Ovary (tissue), 3 donors: ENCODE data around the gene RPS17.
"Not testable (repeated sequence)": the region's sequence is repeated elsewhere in the genome, so short reads cannot be mapped to it uniquely, and the experiment has no call there.

Experiments
- EP300 ChIP-seq: sonication (generic); formaldehyde crosslinking; IDR thresholded peaks from one replicate; pipeline ENCODE4 v1.6.1; 2017; ENCODE audit warnings: antibody characterized with exemption
- POLR2A ChIP-seq: fragments of 450-650 bp; IDR thresholded peaks from one replicate; pipeline ENCODE4 v1.6.1; 2017; ENCODE audit warnings: antibody characterized with exemption, mild to moderate bottlenecking, moderate library complexity
- TF ChIP-seq, protein P1 (sequence below), 3 donors: fragments of 450-650 bp in 2 of 3; fragments of 200-600 bp in 1 of 3; IDR thresholded peaks; one replicate each; pipeline versions ENCODE4 v1.5.1 to v1.8.0; 2016 to 2022; ENCODE audit warnings: antibody characterized with exemption in 3 of 3, mild to moderate bottlenecking in 1 of 3
- donor health status: DM: no; HTN: no; CAD: no.

DNA sequence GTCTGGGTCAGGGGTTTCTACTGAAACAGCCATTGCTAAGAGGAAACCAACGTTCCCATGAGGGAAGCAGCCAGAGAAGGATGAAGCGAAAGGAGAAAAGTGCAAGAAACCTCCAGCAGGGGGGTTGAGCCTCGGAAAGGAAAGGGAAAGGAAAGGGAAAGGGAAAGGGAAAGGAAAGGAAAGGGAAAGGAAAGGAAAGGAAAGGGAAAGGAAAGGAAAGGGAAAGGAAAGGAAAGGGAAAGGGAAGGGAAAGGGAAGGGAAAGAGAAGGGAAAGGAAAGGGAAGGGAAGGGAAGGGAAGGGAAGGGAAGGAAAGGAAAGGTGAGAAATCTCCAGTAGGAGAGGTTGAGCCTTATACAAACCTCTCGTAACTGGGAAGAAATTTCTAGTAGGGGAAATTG, 52.0 kb downstream of the RPS17 start:
- TF ChIP-seq, protein P1, sequence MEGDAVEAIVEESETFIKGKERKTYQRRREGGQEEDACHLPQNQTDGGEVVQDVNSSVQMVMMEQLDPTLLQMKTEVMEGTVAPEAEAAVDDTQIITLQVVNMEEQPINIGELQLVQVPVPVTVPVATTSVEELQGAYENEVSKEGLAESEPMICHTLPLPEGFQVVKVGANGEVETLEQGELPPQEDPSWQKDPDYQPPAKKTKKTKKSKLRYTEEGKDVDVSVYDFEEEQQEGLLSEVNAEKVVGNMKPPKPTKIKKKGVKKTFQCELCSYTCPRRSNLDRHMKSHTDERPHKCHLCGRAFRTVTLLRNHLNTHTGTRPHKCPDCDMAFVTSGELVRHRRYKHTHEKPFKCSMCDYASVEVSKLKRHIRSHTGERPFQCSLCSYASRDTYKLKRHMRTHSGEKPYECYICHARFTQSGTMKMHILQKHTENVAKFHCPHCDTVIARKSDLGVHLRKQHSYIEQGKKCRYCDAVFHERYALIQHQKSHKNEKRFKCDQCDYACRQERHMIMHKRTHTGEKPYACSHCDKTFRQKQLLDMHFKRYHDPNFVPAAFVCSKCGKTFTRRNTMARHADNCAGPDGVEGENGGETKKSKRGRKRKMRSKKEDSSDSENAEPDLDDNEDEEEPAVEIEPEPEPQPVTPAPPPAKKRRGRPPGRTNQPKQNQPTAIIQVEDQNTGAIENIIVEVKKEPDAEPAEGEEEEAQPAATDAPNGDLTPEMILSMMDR (IDR thresholded peaks at IDR 0.05): not testable (repeated sequence)
- not testable (repeated sequence) for TF ChIP-seq POLR2A, EP300
